Stimulated activated CD8-positive, alpha-beta memory T cell treated with anti-CD3 and anti-CD28 coated beads, Interleukin-2, amount 100 ng/mL, for 48 hours (primary cell): ENCODE results near the gene VAV3.

ENCODE experiments used
- DNase-seq, 2 donors: peaks; one replicate each; pipeline ENCODE4 v3.0.0-alpha.2; 2020; ENCODE audit warnings: low read depth in 2 of 2

VAV3 gene

DNA sequence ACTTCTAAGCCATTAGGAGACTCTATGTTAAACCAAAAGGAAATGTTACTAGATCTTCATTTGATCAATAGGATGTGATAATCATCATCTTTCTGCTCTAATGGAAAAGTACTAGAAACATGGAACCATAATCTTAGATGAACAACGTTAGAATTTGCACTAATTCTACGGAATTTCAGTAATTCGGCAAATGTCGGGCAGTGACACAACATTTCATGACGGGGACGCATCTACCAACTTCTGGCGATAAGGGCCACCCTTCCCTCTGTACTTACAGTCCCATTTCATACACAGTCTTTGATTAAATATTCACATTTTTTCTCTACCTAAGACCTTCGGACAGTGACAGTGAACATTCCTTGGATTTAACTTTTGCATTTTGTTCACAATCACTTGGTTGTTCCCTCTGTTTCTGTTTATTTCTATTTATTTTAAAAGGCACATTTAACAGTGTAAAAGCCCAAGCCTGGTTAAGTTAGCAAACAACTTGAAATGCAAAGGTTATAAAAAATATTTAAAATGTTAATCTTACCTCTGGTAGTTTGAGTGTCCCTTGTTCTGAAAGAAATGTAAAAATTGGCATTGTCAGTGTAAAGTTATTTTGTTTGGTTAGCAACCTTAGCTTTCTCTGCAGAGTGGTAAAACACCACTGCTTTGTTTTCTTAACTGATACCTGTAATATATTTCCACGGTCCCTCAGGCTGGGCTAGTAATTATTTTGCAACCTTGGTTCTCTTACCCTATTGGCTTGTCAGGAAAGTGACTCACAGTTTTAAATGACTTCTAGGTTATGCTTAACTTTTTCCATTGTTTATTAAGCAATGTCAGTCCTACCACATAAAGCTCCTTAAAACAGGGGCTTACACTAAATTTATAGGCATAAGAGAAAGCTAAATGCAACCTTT lies 276.9 kb downstream of the VAV3 start:
- no peak for DNase-seq

DNA sequence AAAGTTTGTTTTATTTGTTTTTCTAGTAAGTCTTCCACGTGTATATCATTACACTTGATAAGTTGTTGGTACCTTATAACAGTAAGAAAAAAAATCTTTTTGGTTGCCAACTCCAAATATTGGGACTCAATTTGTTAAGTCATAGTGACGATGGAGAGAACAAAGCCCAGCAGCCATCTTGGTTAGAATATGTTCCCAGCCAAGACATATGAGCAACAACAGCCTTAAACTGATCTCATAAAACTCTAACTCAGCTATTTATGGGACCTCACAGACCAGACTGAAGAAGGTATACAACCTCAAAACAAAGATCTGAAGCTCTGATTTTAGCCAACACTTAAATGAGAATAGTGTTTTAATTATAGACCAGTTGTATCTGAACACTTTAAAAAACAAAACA lies 281.3 kb downstream of the VAV3 start:
- no peak for DNase-seq

DNA sequence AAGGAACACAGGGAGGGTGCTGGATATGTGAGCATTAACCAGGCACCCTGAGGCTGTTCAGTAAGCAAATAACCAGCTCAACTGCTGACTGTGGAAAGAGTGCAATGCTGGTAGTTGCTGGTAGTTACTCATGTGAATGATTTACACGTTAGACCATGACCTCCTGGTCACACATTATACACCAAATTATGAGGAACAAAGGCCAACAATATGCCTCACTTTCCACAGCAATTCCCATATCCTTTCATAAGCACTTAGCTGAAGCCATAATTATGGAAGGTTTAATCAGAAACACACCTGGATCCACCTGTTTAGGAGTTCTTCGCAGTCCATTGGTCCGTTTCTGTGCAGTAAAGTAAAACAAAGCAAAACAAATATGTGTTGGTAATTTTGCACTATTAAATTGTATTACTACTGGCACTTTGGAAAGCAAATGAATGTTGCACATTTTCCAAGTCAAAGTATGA lies 281.8 kb downstream of the VAV3 start:
- DNase-seq, result no peak

DNA sequence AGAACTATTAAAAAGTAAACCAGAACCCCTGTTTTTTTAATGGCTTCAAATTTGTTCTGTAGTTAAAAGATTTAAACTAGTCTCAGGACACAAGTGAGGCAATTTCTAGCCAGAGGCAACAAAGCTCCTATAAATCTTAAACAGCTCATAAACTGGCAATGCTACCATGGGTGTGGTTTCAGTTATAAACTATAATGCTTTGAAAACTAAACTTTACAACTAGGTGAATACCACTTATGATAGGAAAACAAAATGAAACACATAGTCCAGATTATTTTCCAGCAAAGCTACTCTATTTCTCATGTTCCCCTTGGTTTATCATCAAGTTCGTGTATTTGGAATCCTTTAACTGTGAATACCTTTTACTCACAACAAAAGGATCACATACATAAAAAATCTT lies 282.5 kb downstream of the VAV3 start:
- no peak for DNase-seq

DNA sequence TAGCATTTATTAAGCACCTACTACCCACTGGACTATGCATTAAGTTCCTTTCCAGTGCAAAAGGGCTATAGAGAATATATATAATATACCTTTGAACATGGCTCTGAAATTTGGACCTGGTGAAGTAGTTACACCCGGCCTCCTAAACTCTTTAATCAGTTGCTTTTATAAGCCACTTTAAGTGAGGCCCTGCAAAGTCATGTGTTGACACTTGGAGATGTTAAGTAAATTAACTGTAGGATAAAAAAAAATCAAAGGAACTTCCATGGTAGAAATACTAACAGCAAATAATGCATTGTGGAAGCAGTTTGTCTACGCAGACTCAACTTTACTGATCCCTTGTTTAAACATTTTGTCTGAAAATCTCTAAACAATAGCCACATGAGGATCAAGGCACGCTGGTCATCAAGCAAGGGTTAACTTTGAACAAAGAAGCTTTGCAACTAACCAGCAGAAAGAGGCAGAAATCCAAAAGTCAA lies 283.9 kb downstream of the VAV3 start:
- no peak for DNase-seq

DNA sequence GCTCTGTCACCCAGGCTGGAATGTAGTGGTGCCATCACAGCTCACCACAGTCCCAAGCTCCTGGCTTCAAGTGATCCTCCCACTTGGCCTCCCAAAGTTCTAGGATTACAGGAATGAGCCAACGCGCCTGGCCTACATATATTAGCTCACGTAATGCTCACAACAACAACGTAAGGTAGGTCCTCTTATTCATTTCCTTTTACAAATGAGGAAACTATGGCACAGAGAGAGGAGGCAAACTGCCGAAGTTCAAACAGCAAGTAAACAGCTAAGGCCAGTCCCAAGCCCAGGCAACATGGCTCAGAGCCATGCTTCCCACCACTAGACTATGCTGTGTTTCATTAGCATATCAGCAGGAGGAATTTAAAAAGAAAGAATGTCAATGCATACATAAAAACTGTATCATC lies 284.4 kb downstream of the VAV3 start:
- DNase-seq, result no peak

DNA sequence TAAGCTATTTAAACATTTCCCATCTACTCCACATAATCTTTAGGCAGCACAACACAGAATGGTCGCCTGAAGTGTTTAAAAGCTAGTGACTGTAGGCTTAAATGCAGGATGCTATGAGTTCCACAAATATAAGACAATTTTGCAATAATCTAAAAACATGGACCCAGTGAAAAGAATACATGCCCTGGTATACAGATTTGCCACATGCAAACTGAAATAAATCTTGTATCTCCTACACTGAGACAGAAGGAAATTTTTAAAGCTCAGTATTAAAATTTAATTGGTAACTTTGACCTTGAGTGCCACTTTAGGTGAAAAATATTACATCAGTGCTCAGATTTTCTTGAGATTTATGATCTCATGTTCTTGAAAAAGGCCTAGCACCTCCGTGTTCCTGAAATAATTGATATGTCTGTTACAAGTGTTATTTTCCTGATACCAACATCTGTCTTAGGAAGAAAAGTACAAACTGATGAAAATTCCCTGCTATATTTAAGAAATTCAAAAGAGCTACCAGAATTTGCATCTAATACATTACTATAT lies 285.5 kb downstream of the VAV3 start:
- DNase-seq, result no peak

DNA sequence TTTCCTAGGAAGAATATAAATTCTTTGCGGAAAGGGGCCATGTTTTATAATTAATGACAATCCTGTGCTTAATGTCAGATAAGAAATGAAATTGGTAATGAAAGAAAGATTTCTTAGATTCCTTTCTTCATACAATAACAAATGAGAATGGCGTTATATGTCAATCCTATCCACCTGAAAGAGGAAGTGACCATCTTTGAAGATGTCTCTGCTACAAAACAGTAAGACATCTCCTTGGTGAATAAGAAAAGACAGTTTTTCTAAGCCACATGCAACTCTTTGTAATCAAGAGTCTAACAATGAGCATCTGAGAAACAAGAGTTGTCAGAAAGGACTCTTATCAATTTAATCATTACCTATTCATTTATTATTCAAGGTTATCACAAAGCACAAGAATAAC lies 286.0 kb downstream of the VAV3 start:
- DNase-seq, result no peak

DNA sequence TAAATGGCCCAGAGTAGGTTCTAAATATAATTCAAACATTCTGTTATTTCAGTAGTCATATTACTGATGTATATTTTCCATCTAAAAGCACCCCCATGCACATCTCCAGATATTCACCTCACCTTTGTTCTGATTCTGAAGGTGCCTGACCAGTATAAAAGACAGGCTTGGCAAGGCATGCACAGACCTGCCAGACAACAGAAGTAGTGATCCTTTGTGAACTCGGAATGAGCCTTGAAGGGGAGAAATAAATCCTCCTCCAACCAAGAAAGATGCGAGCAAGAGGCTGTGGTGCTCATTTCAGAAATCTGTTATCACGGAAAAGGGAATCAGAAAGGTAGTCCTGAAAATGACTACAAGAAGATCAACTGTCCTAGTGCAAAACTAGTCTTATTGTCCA lies 287.3 kb downstream of the VAV3 start:
- DNase-seq, result no peak

DNA sequence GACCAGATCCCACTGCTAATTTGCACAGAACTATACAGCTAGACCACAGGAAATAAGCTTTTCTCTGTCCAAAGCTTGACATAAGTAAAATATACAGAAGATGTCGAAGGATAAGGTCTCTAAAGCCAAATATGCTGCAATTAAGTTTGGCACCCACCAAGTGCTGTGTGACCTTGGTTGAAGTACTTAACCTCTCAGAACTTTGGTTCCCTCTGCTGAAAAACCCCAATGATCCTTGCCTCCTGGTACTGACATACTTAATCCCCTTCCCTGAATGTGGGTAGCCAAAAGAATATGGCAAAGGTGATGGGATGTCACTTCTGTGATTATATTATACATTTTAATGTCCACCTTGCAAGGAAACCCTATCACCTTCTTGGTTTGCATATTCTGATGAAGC lies 290.5 kb downstream of the VAV3 start:
- DNase-seq, result no peak

DNA sequence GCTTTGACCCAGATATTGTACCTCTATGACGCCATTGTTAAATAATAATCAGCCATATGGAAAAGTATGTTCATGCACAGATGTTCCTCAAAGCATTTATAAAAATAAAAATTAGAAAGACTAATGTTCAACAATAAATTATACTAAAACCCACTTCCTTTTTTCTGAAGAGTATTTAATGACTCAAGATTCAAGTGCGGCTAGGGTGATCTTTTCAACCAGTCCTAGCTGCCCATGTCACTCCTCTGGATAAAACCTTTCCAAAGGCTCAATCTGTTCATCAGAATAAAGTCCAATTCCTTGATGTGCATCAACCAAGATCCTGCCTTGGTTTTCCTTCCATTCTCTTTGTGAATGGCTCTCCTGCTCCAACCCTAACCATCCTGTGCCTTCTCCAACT lies 292.0 kb downstream of the VAV3 start:
- DNase-seq, result no peak

DNA sequence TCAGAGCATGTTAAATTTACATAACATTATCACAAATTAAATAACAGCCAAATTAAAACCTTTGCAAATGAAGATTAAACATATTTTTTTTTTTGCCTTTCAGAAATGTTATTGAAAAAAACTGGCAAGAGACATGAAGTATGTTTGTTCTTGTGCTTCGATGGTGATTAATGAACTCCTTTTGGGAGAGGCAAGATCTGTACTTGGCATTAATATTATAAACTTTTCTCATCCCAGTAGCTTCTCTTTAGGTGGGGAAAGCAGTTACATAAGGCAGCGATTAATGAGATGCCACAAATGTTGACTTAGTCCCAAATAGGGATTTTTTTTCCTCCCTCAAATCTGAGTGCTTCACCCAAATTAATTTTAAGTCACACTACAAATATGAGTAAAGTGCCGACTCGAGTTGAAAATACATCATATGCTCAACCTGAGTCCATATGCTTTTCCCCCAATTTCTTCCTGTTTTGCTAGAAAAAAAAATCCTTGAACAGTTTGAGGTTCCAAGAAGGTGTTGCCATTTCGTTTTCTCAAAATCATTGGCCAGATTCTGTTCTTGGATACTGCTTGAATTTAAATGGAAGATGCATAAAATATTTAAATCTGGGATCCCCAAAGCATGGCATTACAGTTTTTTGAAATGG lies 294.5 kb downstream of the VAV3 start:
- DNase-seq, result no peak

DNA sequence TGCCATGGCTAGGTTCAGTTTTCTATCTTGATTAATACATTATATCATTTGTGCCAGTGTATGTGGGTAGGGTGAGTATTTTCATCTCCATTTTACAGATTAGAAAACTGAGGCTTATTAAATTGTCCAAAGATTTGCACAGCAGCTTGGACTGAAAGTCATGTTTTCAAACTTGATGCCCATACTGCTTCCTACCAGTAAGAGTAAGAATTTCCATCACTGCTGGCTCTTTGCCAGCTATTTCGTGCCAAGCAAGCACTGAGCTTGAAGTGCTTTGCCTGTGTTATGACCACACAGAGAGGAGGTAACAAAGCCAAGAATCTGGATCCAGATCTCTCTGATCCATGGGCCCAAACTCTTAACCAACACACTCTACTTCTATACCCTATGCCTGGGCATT lies 295.0 kb downstream of the VAV3 start:
- no peak for DNase-seq

DNA sequence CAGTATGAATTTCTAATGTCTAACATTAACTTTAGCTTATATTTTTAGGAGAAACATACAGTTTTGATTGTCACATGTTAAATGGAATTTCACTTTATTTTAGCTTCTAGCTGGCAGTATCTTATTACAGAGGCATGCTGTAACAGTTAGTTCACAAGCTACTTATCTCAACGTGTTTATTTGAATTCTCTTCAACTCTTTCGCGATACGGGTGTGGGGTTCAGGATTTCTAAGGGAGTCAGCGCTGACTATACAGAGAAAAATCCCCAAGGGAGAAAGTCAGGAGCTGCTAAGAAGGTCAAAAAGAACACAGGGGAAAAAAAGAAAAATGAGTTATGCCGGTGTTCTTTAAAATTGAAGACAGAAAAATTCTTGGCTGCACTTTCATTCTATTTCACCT lies 296.2 kb downstream of the VAV3 start:
- no peak for DNase-seq

DNA sequence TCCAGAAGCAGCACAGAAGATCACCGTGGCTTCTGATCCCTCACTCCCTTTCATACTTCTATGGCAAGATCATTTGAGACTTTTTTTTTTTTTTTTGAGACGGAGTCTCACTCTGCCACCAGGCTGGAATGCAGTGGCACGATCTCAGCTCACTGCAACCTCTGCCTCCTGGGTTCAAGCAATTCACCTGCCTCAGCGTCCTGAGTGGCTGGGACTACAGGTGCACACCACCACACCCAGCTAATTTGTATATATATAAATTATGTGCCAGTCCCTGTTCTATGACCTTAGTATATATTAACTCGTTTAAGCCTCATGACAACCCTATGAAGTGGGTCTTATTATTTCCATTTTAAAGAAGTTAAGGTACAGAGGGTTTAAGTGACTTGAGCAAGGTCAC lies 298.5 kb downstream of the VAV3 start:
- no peak for DNase-seq

DNA sequence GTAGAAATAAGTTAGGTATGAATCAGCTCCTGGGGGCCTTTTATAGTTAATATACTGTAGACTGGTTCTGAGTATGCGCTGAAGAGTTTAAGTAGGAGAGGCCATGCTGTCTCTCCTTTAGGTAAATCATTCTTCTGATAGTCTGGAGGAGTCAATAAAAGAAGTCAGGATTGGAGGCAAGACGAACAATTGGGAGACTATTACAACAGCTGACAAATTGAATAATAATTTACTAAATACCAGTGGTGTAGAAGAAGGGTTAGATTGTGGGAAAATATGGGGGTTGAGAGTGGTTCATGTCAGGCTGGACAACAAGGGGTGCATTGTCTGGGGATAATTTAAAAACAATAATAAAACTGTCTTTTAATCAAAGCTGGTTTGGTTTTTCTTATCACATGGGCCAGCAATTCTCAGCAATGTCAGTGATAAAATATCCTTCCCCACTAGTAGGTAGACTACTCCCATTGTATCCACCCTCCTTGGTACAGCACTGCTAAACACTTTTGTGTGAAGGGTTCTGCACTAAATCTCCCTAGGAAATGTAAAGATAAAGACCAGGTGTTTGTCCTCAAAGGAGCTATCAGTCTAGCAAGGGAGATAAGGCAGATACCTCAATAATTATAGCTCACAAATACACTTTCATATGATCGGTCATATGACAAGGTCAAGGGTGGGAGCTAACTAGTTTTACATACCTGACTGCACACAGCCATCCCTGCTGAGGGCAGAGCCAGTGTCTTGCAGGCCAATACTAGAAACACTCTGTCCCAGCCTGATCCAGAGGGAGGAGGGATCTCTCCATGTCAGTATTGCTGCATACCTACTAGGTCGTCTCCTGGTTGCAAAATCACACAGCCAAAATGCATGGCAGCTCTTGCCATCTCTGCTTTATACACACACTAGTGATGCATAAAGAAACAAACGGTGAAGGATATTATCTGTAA lies 299.7 kb downstream of the VAV3 start:
- no peak for DNase-seq

DNA sequence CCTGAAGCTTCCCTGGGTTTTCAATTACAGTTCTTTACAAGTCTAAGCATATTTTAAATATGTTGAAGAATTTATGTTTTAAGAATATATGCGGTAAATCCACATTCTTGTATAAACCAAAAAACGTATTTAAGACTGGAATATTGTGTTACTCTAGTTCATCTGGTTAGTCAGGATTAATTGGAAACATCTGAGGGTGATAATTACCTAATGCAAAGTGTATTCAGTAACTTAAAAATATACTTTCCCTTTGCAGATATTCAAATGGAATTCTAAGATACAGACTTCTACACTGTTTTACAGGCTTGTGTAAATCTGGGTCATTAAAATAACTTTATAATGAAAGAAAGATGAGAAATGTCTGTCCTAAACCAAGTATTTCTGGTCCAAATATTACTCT lies 302.0 kb downstream of the VAV3 start:
- DNase-seq, result no peak

DNA sequence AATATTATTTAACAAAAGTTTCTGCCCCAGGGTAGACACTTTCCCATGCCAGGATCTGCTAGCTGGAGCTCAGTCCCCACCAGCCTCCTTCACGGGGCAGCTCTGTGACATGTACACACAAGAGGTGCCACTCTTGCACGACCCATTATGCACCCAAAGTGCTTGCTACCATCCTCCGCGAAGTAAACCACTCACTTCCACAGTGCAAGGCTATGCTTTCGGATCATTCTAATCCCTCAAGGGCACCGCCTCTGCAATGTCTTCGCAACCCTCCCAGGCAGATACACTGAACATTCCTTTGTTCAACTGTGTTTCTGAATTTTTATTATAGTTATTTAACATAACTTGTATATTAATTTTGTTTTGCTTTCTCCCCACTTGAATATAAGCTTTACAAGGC lies 303.8 kb downstream of the VAV3 start:
- DNase-seq, result no peak

DNA sequence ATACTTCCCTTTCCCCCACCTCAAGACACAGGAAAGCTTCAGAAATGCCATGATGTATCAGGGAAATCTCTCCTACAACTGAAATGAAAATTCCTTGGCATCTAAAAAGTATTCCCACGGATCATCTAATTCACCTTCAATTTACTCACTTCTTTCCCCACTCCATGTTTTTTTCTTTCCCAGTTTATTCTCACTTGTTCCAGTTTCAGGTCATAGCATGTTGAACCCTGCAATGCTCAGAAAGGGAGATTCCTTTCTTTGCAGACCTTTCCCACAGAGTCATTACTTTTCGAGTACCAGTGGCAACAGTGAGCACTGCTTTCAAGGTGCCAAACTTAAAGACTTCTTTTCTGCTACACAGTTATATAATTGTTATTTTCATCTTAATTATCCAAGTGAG lies 305.0 kb downstream of the VAV3 start:
- DNase-seq, result no peak

DNA sequence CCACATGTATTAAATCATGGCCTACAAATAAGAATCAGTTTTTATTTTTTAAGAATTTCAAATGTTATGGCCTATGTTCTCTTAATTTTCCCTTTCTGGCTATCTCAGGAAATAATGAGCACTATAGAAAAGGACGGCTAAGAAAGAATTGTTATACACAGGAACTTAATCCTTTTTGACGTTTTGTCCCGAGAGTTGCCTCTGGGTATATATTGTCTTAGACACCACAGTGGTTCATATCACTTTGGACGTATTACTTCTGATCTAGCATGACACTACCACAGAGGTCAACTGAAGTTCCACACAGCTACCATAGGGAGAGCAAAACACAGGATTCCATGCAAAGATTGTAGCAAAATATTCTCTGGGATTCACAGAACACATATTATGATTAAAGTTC lies 307.6 kb downstream of the VAV3 start:
- no peak for DNase-seq

DNA sequence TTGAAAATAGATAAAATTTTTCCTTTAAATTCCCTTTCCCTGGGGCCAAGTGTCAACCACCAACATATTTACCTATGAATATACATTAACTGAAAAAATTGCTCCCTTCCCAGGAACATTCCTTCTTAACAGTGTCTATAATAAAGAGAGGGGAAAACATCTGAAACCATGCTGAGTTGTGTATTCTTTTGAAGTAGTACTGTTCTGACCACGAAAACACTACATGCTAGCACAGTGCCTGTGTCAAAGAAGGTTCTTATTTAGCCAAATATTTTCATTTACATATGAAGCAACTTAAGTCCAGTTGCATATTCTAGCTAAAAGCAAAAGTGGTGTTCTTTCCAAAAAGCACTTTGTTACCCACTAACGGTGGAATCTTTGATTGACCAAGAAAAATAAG lies 311.2 kb downstream of the VAV3 start:
- no peak for DNase-seq

DNA sequence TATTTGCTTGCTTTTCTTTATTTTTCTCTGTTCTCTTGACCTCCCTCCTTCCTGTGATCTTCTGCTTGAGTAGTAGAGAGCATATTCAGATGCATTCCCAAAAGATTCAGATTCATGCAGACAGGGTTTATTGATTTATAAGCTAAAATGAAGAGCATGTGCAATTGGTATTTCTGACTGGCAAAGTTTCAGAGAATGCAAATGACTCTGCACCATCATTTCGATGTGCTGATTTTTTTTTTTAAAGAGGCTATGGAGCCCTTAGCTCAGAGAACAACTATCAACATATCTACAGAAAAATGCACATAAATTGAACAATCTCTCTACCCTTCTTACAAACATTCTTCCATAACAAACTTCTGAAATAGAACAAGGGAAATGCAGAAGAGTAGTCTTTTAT lies 312.0 kb downstream of the VAV3 start:
- no peak for DNase-seq
